Omental fat pad (tissue), 4 donors: Measurements from ENCODE around the gene TEX261. TPM values are rescaled to one million over a fixed set of nuclear protein-coding genes. Genes with fewer than 3 reads are reported as not detected.
A peak's percentile ranks its signal among the peaks of the same experiment; 100 is the strongest.
"Not testable (repeated sequence)": the region's sequence is repeated elsewhere in the genome, so short reads cannot be mapped to it uniquely, and the experiment has no call there.

Experiments
- ATAC-seq: fragments of 150-250 bp; one replicate; pipeline ENCODE4 v1.9.1; 2016; ENCODE audit warnings: mild to moderate bottlenecking, moderate library complexity; ENCODE audit not compliant: low FRiP score
- DNase-seq: peaks from one replicate; pipeline ENCODE4 v3.0.0-alpha.2; 2019; ENCODE audit warnings: low spot score
- CTCF ChIP-seq, 3 donors: fragments of 450-650 bp; IDR thresholded peaks; one replicate each; pipeline ENCODE4 v1.5.1; 2016 to 2017; ENCODE audit warnings: antibody characterized with exemption in 3 of 3, mild to moderate bottlenecking in 3 of 3, moderate library complexity in 2 of 3
- total RNA-seq, 4 donors: library from RNA; depleted of rRNA; stranded (reverse); fragments of >200 nt; gene quantifications; one replicate each; pipeline ENCODE4 v1.1.0, GENCODE V29; 2016

The TEX261 gene
- 10 to 100 TPM; 33.6 to 63.0 (median 41.1) TPM for total RNA-seq

DNA sequence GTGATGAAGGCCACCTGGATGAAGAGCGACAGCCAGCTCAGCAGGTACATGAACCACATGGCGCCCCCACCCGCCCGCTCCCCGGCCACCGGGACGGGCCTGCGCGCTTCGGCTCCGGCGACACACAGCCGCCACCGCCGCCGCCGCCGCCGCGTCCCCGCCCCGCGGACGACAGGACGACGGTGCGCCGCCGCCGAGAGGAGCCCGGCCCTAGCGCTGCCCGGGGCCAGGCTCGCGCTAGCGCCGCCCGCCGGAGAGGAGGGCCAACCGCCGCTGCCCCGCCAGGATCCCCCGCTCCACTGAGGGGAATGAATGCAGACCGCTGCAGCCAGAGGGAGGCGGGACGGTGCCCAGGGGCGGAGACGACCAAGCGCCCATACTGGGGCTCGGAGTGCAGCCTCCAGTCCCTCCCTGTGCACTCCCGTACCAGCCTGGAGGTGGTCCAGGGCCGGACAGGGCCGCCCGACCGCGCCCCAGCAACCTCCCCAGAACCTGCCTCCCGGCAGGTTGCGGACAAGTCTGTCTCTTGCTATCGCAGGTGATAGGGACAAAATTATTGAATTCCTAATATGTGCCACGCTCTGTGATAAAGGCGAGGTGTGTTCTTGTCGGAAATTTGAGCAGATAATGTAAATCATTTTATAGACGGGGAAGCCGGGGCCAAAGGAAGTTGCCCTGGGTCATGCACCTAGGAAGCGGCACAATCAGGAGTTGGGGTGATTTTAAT is at the start of gene TEX261:
Gene TEX261 (minus strand): TSS at position 175 of the 727 bp plus-strand sequence. CDS start 116 bp downstream, at position 59.
- DNase-seq (peak; percentile 55), ATAC-seq (peak; percentile 99)
- TF ChIP-seq CTCF (IDR thresholded peaks at IDR 0.05) = no peak

GRCh38 chr2:71043531-71044407 is 49.1 kb upstream of the TEX261 start:
- DNase-seq = no peak
- ATAC-seq = no peak
- TF ChIP-seq CTCF (IDR thresholded peaks at IDR 0.05) = no peak

DNA sequence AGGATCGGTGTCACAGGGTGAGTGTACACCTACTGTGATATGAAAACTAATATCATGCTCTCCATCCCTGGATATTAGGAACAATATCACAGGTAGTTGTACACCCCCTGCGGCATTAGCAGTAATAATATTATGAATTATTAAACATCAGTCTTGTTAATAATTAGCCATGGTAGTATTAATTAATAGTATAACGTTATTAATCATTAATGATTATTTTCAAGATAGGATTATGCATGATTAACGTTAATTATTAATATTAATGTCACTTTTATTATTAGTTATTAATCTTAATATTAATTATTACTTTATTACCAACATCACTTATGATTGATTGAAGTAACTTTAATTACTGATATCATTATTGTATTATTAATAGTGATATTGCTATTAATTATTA is 47.6 kb upstream of the TEX261 start:
- TF ChIP-seq CTCF (IDR thresholded peaks at IDR 0.05) = no peak
- ATAC-seq = no peak
- no peak for DNase-seq

- DNase-seq, ATAC-seq: not testable (repeated sequence)
Observed at GRCh38 chr2:71036296-71036695, 41.6 kb upstream of the TEX261 start.

- ATAC-seq, DNase-seq: not testable (repeated sequence)
Observed at GRCh38 chr2:71023553-71024243, 29.0 kb upstream of the TEX261 start.

DNA sequence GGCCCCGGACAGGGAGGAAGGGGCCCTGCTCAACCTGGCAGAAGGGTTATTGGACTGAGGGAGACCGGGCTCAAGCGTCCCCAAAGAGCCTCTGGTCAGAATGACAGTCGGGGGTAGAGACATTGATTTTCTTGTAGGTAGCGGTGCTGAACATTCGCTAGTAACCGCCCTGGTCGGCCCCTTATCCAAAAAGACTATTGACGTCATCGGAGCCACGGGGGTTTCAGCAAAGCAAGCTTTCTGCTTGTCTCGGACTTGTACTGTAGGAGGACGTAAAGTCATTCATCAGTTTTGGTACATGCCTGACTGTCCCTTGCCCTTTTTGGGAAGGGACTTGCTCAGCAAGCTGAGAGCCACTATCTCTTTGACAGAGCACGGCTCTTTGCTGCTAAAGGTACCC is 26.7 kb upstream of the TEX261 start:
- DNase-seq, ATAC-seq: not testable (repeated sequence)

GRCh38 chr2:71019989-71020388 is 25.3 kb upstream of the TEX261 start:
- not testable (repeated sequence) for ATAC-seq, DNase-seq

GRCh38 chr2:71018625-71019024 is 24.0 kb upstream of the TEX261 start:
- TF ChIP-seq CTCF (IDR thresholded peaks at IDR 0.05) = no peak
- ATAC-seq (no peak), DNase-seq (no peak)

DNA sequence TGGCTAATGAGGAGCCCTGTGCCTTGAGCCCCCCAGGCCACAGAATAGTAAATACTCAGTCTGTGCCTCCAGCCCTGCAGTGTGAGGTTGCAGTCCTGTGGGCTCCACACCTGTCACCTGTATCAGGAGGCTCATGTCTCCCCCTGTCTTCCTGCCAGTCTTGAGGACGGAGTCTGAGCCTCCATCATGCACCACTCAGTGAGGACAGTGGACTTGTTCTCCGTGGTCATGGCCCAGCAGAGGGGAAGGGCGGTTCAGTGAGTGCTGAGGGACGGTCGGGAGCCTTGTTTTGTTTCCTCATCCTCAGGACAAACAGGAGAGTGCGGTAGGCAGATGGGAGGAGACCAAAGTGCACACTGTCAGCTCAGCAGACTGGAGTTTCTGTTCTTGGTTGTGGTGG is 17.1 kb upstream of the TEX261 start:
- not testable (repeated sequence) for DNase-seq, ATAC-seq
